Adrenal gland (tissue), 5 donors: ENCODE measurements around the gene CERS4.

Source experiments
- CTCF ChIP-seq, 6 experiments: fragments of 450-650 bp in 4 of 6; fragments of 200-600 bp in 2 of 6; sonication (generic) in 1 of 6; IDR thresholded peaks; 1 replicate in 5 of 6; 2 replicates in 1 of 6; pipeline versions ENCODE4 v1.5.1 to v1.8.0; 2016 to 2021; ENCODE audit warnings: antibody characterized with exemption in 6 of 6, mild to moderate bottlenecking in 2 of 6, moderate library complexity in 1 of 6
- POLR2A ChIP-seq, 2 donors: fragments of 450-650 bp; IDR thresholded peaks; one replicate each; pipeline ENCODE4 v1.6.1; 2017; ENCODE audit warnings: antibody characterized with exemption in 2 of 2, mild to moderate bottlenecking in 2 of 2, moderate library complexity in 1 of 2
- donor health status: DM: no; HTN: no; CAD: no.

DNA sequence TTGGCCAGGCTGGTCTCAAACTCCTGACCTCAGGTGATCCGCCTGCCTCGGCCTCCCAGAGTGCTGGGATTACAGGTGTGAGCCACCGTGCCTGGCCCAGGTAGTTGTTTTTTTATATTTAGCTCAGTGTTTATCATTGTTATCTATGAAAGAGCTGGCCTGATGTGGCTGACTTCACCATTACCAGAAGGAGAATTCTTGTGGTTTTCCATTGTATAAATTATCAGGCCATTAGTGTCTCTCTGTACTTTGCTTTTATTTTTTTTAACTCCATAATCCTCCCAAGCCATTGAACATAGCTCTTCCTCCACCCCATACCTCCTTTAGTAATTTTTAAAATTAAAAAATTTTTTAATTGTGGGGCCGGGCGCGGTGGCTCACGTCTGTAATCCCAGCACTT is 24.2 kb downstream of the CERS4 start:
- no peak for TF ChIP-seq CTCF (IDR thresholded peaks at IDR 0.05)
- no peak for TF ChIP-seq POLR2A (IDR thresholded peaks at IDR 0.05)
